BJ (cell line): ENCODE results near the gene FOXP1. TPM values are rescaled to one million over a fixed set of nuclear protein-coding genes. Genes with fewer than 3 reads are reported as not detected.

Experiments used
- CTCF ChIA-PET: fragments of 350-600 bp; formaldehyde crosslinking; extraction: SDS; loops from one replicate; lab custom pipeline; 2021; ENCODE audit warnings: antibody characterized with exemption, inconsistent platforms; lab: Yijun Ruan, JAX
- POLR2A ChIA-PET: fragments of 300-600 bp; sonication (Branson Sonifier 250); formaldehyde crosslinking; extraction: SDS; loops from one replicate; lab custom pipeline; 2021; ENCODE audit warnings: antibody characterized with exemption; lab: Charles Lee
- DNase-seq: peaks from one replicate; pipeline ENCODE4 v3.0.0-alpha.2; 2011; ENCODE audit warnings: low read depth
- H3K27me3 ChIP-seq: 2 replicates; pipeline ENCODE4 v1.6.0; 2011; ENCODE audit warnings: low read length; ENCODE audit not compliant: control insufficient read depth, insufficient read depth
- H3K36me3 ChIP-seq: 2 replicates; pipeline ENCODE4 v1.5.1; 2011; ENCODE audit warnings: low read length; ENCODE audit not compliant: control insufficient read depth, insufficient read depth
- H3K4me3 ChIP-seq: 2 replicates; pipeline ENCODE4 v1.5.1; 2011; ENCODE audit warnings: low read depth, mild to moderate bottlenecking, control low read depth, low read length
- CTCF ChIP-seq: IDR thresholded peaks from 2 replicates; pipeline ENCODE4 v1.5.1; 2011; ENCODE audit warnings: low read depth, mild to moderate bottlenecking, control low read depth, inconsistent platforms, low read length, moderate library complexity; ENCODE audit not compliant: insufficient read depth
- polyA plus RNA-seq: library from polyadenylated mRNA; depleted of rRNA; stranded (reverse); fragments of >200 nt; gene quantifications from 2 replicates; pipeline ENCODE4 v1.2.3, GENCODE V29; 2011

FOXP1 gene
- polyA plus RNA-seq, 1 experiment = 37.0 TPM

- CTCF ChIA-PET = interaction anchor here (0.6 to 4.1 kb wide), 9 partner anchors 9 to 910 kb away, joined by 3 to 21 read pairs (median 3); no protein-coding TSS in a partner anchor
- TF ChIP-seq CTCF = no peak
- POLR2A ChIA-PET = interaction anchor here (0.7 kb wide), 1 partner anchor 182 kb away, joined by 3 read pairs; no protein-coding TSS in a partner anchor
- H3K4me3 ChIP-seq = no peak overlapping the region
- H3K27me3 ChIP-seq = no peaks in the 10 kb centered on the region
- DNase-seq = no peak
- no peaks in the 10 kb centered on the region for H3K36me3 ChIP-seq
Measured at GRCh38 chr3:71395927-71396695, 187.4 kb downstream of the FOXP1 start.

GRCh38 chr3:71395470-71395869, 188.1 kb downstream of the FOXP1 start:
- H3K4me3 ChIP-seq = no peak overlapping the region
- TF ChIP-seq CTCF = no peak
- no peak for DNase-seq
- no peaks in the 10 kb centered on the region for H3K27me3 ChIP-seq
- ChIA-PET CTCF (interaction anchor here (0.7 to 4.1 kb wide), 6 partner anchors 12 to 256 kb away, joined by 3 to 21 read pairs (median 3); no protein-coding TSS in a partner anchor), POLR2A (no interaction called here)
- no peaks in the 10 kb centered on the region for H3K36me3 ChIP-seq

GRCh38 chr3:71393745-71394144, 189.8 kb downstream of the FOXP1 start:
- Histone ChIP-seq H3K27me3 (no peaks in the 10 kb centered on the region), H3K4me3 (no peak overlapping the region), H3K36me3 (no peaks in the 10 kb centered on the region)
- POLR2A ChIA-PET = no interaction called here
- DNase-seq = no peak
- CTCF ChIA-PET = interaction anchor here (1.3 kb wide), 1 partner anchor 23 kb away, joined by 3 read pairs; no protein-coding TSS in a partner anchor
- TF ChIP-seq CTCF = no peak

GRCh38 chr3:71393093-71393492, 190.4 kb downstream of the FOXP1 start:
- POLR2A ChIA-PET = no interaction called here
- CTCF ChIA-PET = no interaction called here
- no peaks in the 10 kb centered on the region for H3K27me3 ChIP-seq
- DNase-seq = no peak
- H3K36me3 ChIP-seq = no peaks in the 10 kb centered on the region
- no peak for TF ChIP-seq CTCF
- no peak overlapping the region for H3K4me3 ChIP-seq

- Histone ChIP-seq H3K4me3 (no peak overlapping the region), H3K36me3 (no peaks in the 10 kb centered on the region), H3K27me3 (no peaks in the 10 kb centered on the region)
- CTCF ChIA-PET = no interaction called here
- no peak for TF ChIP-seq CTCF
- no peak for DNase-seq
- POLR2A ChIA-PET = no interaction called here
Measured at GRCh38 chr3:71392251-71392650, 191.3 kb downstream of the FOXP1 start.
